SIG-M5 treated with dmso at 0.1 percent for 504 hours (cell line): ENCODE data around the gene KCNJ10.
"Not testable (repeated sequence)": the region's sequence is repeated elsewhere in the genome, so short reads cannot be mapped to it uniquely, and the experiment has no call there.

Source experiments
- DNase-seq: peaks from one replicate; lab custom pipeline; 2025; ENCODE audit not compliant: unreplicated experiment; lab: John Stamatoyannopoulos, UW

The KCNJ10 gene

GRCh38 chr1:160069460-160070231, at the start of gene KCNJ10:
TSS of gene KCNJ10 (minus strand) at chr1:160070160. CDS start at chr1:160042532, 27,628 bp downstream.
- DNase-seq = no peak

GRCh38 chr1:160118928-160119327, 49.0 kb upstream of the KCNJ10 start:
- no peak for DNase-seq

DNA sequence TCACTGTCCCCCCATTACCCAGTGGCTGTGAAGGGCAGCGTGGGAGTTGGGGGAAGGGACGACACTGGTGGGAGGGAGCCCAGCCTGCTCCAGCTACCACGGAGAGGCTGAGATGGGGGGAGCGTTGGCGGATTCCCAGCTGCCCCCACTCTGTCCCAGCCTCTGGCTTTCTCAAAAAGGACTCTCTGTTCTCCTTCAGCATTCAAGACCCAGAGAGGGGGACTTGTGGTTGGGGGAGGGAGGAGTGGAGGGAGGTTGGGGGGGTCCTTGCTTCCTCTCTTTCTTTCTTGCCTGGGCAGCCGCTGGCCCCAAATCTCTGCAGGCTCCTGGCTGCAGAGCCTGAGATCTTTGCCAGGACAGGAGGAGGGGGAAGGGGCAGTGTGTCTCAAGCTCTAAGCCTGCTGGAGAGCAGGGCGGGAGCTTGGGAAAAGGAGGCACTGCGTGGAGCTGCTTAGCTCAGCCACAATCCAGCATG, 47.8 kb upstream of the KCNJ10 start:
- DNase-seq = no peak

DNA sequence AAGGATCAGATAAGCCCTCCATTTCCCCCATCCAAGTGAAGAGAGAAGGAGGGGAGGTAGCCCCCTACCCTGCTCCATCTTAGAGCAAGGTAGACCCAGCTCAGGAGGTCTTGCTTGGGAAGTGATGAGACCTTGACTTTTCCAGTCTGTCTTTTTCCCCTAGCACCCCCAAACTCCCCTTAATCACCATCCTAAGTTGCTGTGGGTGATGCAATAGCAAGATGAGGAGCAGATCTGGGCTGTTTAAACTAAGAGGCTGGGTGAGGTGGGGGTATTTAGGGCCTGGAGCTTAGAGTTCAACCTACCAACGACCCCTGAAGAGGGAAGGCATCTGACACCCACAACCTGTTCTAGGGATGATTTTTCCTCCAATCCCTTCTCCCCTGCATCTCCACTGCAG, 47.3 kb upstream of the KCNJ10 start:
- no peak for DNase-seq

DNA sequence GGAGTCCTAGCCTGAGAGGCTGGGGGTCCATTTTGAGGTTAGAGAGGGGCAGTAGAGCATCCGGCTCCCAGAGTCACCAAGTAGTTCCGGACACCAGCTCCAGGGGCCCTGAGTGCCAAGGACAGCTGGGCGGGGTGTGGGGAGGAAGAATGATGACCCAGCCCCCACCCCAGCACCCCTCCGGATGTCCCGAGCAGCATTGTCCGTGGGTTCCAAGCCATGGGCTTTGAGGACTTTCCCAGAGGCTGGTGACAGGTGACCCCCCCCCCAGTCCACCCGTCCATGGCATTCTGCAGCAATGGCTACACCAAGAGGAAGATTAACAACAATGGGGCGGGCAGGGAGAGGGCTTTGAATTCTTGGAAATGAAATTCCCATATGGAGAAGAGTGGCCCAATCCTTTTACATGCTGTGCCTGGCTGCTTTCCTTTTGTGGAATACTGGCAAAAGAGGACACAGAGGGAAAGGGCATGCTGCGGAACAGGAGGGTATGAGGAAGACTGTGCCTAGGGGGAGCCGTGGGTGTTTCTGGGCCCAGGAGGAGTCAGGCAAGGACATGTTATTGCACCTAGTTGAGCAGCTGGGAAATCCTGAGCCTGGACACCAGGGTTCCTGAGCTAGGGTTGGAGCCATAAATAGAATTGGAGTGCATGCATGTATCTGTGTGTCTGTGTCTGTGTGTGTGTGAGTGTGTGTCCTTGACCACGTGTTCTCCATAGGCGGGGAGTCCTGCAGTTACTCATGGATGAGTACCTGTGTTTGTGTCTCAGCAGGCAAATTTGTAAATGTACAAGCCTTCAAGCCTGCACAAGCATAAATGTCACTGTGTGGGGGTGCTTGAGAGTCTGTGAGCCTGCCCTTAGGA, 46.6 kb upstream of the KCNJ10 start:
- DNase-seq = no peak

- DNase-seq = no peak
Measured at GRCh38 chr1:160115545-160116282, 45.8 kb upstream of the KCNJ10 start, which contains the start of gene ATP1A2. TSS of gene ATP1A2 (plus strand) at chr1:160115759. CDS start at chr1:160115862, 103 bp downstream.

- no peak for DNase-seq
Measured at GRCh38 chr1:160114085-160114484, 44.1 kb upstream of the KCNJ10 start.

- DNase-seq = no peak
Measured at GRCh38 chr1:160113407-160113806, 43.4 kb upstream of the KCNJ10 start.

DNA sequence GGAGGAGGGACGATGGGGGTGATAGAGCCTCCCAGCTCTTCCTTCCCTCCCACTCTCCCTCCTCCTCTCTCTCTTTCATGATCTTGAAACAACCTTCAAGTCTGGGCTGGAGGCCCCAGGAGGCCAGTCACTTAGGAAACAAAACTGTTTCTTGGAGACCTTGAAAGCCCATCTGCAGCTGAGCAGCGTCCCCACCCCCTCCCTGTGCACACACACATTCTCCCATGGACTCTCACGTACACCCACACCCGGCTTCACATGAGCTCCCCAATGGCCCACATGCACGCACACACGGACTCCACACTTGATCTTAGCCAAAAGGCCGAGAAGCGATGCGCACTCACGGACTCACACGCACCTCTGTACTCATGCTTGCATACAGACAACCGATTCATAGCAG, 42.4 kb upstream of the KCNJ10 start:
- no peak for DNase-seq

DNA sequence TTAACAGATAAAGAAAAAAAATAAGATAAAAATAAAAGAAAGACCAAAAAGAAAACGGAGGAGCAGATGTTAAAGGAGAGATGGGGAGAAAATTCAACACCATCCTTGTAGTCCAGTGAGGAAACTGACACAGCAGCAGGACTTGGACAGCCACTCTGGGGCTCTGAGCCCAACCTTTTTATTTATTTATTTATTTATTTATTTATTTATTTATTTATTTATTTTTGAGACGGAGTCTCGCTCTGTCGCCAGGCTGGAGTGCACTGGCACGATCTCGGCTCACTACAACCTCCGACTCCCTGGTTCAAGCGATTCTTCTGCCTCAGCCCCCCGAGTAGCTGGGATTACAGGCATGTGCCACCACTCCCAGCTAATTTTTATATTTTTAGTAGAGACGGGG, 41.5 kb upstream of the KCNJ10 start:
- DNase-seq = not testable (repeated sequence)

- no peak for DNase-seq
Measured at GRCh38 chr1:160109686-160110085, 39.7 kb upstream of the KCNJ10 start.

DNA sequence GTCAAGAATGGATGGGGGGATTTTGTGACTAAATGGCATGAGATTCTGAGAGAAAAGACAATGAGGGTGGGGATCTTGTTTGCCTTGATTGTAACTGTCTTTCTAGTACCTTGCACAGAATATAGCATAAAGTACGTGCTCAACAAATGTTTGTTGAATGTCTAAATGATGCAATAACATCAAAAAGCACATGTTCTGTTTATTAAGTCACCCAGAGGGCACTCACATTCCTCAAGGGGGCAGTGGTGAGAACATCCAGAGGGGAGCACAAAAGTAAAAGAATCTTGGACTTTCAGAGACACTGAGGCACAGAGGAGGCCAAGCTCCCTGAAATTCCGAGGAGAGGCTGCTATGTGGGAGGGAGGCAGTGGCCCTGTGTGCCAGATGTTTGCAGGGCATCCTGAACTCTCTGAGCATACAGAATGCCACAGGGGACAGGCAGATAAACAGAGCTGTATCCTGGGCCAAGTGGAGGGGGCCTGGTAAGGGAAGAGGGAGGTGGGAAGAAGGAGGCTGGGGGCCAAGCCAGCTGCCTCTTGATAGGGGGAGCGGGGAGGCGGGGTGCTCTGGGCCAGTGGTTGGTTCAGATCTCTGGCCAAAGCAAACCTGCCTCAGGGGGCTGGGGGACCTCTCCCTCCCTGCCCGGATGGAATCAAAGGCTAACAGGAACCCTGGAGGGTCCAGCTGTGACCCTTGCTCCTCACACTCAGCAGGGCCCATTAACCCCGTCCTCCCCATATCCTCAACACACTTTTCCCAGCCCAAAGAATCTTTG, 39.1 kb upstream of the KCNJ10 start:
- peak; percentile 62 for DNase-seq

DNA sequence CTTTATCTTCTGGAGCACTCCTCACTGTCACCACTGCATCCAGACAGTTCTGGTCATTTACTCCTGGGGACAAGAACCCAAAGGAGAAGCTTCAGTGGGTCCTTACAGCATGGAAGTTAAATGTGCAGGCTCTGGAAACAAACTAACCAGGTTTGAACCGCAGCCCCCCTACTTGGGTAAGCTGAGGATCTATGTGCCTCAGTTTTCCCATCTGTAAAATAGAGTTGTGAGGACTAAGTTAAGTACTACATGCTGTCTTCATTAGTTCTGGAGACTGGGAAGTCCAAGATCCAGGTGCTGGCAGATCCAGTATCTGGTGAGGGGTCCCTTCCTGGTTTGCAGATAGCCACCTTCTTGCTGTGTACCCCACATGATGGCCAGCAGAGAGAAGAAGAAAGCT, 37.6 kb upstream of the KCNJ10 start:
- DNase-seq = no peak

- no peak for DNase-seq
Measured at GRCh38 chr1:160105155-160105554, 35.2 kb upstream of the KCNJ10 start.

GRCh38 chr1:160104486-160104885, 34.5 kb upstream of the KCNJ10 start:
- no peak for DNase-seq

DNA sequence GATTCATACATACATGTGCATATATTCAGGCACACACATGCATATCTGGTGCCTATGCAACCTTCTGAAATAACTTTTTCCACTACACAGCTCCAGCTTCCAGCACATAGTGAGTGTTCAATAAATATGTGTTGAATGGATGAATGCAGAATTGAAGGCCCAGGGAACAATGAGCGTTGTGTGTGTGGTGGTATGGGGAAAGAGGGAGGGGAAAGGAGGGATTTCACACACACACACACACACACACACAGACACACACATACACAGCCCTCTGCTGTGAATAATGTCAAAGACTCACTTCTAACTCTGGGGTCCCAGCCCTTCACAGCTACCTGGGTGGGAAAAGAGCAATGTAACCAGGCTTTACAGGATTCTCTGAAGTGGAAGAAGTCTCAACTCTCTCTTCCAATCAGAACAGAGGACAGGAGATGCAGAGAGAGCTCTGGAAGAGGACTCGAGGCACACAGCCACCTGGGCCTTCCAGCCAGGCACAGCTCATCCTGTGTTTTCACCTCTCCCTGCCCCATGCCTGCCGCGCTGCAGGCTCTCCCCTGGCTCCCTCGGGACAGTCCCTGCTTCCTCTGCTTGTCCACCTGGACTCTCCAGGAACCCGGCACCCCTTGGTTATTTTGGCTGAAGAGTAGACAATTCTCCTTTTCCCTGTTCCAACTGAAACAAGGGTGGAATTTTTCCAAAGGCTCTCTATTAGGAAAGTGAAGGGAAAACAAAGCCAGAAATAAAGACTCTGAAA, 33.9 kb upstream of the KCNJ10 start:
- no peak for DNase-seq

- no peak for DNase-seq
Measured at GRCh38 chr1:160101717-160102522, 32.0 kb upstream of the KCNJ10 start.

DNA sequence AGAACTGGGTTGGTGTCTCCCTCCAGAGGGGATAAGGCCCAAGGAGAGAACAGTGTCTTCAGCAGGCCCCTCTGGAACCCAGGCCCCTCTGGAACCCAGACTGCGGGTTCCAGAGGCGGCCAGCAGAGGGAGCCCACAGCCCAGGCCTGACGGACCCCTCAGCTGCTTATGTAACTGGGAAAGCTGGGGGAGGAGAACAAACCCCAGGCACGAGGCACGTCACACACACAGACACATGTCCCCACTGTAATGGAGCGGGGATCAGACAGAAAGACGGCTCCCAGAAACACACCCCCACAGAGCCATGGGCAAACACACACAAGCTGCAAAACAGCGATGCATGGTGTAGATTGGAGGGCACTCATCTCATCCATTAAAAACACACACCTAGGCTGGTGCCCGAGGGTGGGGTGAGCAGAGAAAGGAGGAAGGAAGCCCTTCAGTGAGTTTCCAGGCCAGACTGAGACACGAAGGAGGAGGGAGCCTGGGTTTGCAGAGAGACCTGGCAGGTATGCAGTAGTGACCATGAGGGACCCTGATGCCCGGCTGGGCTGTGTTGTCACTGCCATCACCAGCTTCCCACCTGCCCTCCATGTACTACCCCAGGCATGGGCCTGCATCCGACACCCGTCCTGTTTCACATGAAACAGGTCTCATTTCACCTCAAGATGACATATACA, 31.2 kb upstream of the KCNJ10 start:
- DNase-seq = peak; percentile 95
